Mesodermal cell (in vitro differentiated cells): ENCODE data around the gene FZR1.
A peak's percentile ranks its signal among the peaks of the same experiment; 100 is the strongest.
"Not testable (repeated sequence)": the region's sequence is repeated elsewhere in the genome, so short reads cannot be mapped to it uniquely, and the experiment has no call there.

Source experiments
- H3K27ac ChIP-seq: 2 replicates; pipeline ENCODE4 v1.7.0; 2013; ENCODE audit warnings: mild to moderate bottlenecking, low read depth, low read length, moderate library complexity; ENCODE audit not compliant: severe bottlenecking
- H3K36me3 ChIP-seq: 2 replicates; pipeline ENCODE4 v1.7.1; 2013; ENCODE audit warnings: mild to moderate bottlenecking, low read length, moderate library complexity; ENCODE audit not compliant: control insufficient read depth, insufficient read depth
- H3K4me1 ChIP-seq: one replicate; pipeline ENCODE4 v1.7.1; 2013; ENCODE audit warnings: mild to moderate bottlenecking, low read length; ENCODE audit not compliant: insufficient read depth, control insufficient read depth, poor library complexity, severe bottlenecking
- H3K4me3 ChIP-seq: 2 replicates; pipeline ENCODE4 v1.7.0; 2013; ENCODE audit warnings: low read length, control low read depth, mild to moderate bottlenecking; ENCODE audit not compliant: insufficient read depth, poor library complexity, severe bottlenecking; ENCODE audit errors: extremely low read depth
- H3K9me3 ChIP-seq: 2 replicates; pipeline ENCODE4 v1.7.1; 2013; ENCODE audit warnings: mild to moderate bottlenecking, low read length, moderate library complexity; ENCODE audit not compliant: control insufficient read depth
- WGBS, 2 experiments: methylation state at CpG; one replicate each; pipeline ENCODE4 v1.1.5; 2013; ENCODE audit warnings: missing lambda C conversion rate in 2 of 2; ENCODE audit not compliant: insufficient coverage in 2 of 2; 5-methylcytosine and 5-hydroxymethylcytosine counted together

FZR1 gene

GRCh38 chr19:3499738-3500428 is 6.2 kb upstream of the FZR1 start:
- peaks cover 36% of the 10 kb centered on the region for H3K36me3 ChIP-seq
- 9 to 11% methylated on average over 11 to 13 of the region's 18 CpGs for WGBS, 2 experiments
- H3K9me3 ChIP-seq: no peaks in the 10 kb centered on the region
- peak overlapping the region; percentile 92 for H3K4me3 ChIP-seq
- H3K4me1 ChIP-seq: peaks cover 5% of the 10 kb centered on the region
- peak overlapping the region; percentile 98 for H3K27ac ChIP-seq

DNA sequence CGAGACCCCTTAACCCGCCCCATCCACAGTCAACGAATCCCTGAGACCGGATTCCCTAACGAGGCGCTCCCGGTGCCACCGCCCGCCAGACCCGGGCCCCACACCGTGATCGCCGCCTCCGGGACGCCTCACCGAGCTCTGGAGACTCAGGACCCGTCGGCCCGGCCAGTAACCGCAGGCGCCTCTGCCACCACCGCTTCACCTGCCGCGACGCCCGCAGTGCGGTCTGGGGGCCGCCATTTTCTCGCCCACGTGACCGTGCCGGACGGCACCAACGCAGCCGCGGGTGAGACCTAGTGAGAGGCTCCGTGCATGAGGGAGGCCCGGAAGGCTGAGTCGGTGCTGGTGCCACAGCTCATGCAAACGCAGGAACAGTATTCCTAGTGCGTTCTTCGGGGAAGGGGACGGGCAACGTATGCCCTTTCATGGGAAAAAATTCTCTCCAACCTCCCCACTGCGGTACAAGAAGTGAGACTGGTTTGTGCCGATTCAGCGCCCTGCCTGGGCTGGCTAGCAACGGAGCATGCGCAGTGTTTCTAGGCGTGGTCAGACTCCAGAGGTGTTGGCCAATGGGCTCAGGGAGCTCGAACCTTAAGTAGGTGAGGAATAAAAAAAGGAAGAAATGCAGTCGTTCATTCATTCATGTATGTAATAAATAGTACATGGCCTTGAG is 5.5 kb upstream of the FZR1 start, which contains the start of gene DOHH:
DOHH (minus strand) TSS at position 246 of the 673 bp plus-strand sequence. CDS start 3,860 bp downstream, outside the sequence.
- Histone ChIP-seq H3K4me1 (peaks cover 11% of the 10 kb centered on the region), H3K9me3 (no peaks in the 10 kb centered on the region), H3K4me3 (peak within 1 kb of the TSS; percentile 92), H3K36me3 (peaks cover 31% of the 10 kb centered on the region), H3K27ac (peak within 1 kb of the TSS; percentile 98)
- 0% methylated on average over 37 to 42 of the region's 52 CpGs for WGBS, 2 experiments

- Histone ChIP-seq H3K4me1 (peaks cover 13% of the 10 kb centered on the region), H3K36me3 (peaks cover 19% of the 10 kb centered on the region), H3K9me3 (no peaks in the 10 kb centered on the region), H3K27ac (no peak overlapping the region), H3K4me3 (no peak overlapping the region)
- 94 to 95% methylated on average over 2 to 3 of the region's 3 CpGs for WGBS, 2 experiments
Observed at GRCh38 chr19:3501780-3502179, 4.3 kb upstream of the FZR1 start.

DNA sequence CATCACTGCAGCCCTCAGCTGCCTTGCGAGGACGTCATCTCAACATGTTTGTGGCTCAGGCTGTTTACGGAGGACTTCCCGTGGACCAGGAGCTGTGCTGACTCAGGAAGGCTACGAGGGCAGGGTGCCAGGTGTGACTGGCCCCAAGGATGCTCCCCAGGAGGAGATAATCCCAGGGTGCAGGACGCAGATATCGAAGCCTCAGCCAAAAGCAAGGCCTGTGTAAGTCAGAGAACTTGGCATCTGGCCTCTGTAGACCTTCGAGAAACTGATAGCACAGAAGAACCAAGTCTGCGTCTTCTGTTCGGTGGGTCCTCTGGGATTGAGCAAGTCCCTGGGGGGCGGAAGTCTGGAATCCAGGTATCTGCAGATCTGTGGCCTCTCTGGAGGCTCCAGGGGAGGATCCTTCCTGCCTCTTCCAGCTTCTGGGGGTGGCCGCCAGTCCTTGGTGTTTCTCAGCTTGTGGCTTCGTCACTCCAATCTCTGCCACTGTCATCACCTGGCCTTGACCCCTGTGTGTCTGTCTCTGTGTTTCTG is 3.0 kb upstream of the FZR1 start:
- Histone ChIP-seq H3K9me3 (no peaks in the 10 kb centered on the region), H3K27ac (no peak overlapping the region), H3K4me3 (no peak overlapping the region), H3K36me3 (peaks cover 6% of the 10 kb centered on the region), H3K4me1 (peaks cover 19% of the 10 kb centered on the region)
- 92 to 95% methylated on average over 9 to 12 of the region's 13 CpGs for WGBS, 2 experiments

GRCh38 chr19:3504735-3505134 is 1.4 kb upstream of the FZR1 start:
- Histone ChIP-seq H3K27ac (peak overlapping the region; percentile 41), H3K4me1 (peaks cover 31% of the 10 kb centered on the region), H3K4me3 (no peak overlapping the region), H3K36me3 (peaks cover 15% of the 10 kb centered on the region), H3K9me3 (no peaks in the 10 kb centered on the region)
- 95 to 100% methylated on average over 3 to 4 of the region's 5 CpGs for WGBS, 2 experiments

DNA sequence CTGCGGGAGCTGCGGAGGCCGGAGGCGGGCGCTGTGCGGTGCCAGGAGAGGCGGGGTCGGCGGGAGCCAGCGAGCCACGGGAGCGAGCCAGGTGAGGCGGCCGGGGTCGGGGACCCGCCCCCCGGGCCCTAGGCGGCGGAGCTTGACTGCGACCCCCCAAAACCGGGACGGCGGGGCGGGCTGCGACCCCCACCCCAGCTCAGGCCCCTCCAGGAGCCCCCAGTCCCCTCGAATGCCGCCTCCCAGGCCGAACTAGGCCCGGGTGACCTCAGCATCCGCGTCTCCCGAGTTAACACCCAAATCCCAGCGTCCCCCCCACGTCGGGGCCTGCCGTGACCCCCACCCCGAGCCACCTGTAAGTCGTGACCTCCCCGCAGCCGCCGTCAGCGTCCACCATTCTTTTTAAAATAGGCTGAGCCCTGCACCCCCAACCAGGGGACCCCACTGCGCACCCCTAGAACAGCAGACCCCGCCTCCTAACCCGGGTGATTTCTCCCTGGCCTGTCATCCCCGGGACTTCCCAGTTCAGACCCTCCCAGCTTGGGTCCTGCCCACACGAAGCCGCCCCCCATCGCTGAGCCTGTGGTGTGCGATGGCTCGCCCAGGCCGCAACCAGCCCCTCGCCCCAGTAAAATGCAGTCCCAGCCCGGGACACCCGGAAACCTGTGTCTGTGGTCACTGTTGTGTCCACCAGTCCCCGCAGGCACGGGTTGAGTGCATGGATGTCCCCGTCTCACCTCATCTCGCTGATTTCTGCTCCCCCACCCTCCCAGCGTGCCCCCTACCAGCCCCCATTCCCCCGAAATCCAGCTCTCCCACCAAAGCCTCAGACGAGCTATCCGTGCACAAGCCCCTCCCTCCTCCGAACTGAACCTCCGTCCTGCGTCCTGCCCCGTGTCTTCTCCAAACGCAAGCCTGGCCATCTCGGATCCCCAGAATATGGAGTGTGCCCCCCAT is 551 bp downstream of the FZR1 start:
- H3K4me1 ChIP-seq: peaks cover 32% of the 10 kb centered on the region
- H3K27ac ChIP-seq: no peak overlapping the region
- 1% methylated on average over 55 to 58 of the region's 69 CpGs for WGBS, 2 experiments

DNA sequence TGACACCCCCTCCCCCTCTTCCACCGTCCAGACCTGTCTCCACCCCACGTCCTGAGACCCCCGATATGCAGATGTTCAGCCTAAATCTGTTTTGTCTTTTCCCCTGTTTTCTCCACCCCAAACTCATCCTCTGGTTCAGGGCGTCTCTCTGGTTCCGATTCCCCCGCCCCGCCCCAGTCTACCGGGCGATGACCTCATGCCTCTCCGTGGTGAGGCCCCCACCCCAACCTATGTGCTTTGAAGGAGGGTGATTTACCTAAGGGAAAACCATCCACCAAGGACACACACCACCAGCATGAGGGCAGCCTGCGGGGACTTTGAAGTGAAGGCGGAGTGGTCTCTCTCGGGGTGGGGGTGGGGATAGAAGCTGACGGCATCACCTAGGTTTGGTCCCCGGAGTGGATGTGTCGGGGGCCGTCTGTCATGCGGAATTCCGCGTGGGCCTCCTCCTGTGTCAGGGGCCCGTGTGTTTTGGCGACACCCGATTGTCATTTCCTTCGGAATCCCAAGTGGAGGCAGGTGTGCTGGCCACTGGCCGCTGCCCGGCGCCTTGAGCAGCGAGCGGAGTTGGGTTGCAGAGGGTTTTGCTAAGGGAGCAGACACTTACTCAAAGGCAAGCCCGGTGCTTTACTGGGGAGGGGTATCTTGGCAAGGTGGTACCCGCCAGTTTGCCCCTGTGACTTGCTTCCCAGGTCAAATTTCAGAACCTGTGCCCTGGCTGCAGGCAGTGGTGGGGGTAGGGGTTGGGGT is 1.4 kb downstream of the FZR1 start:
- 13 to 20% methylated on average over 19 of the region's 31 CpGs for WGBS, 2 experiments
- Histone ChIP-seq H3K36me3 (peaks cover 40% of the 10 kb centered on the region), H3K27ac (no peak overlapping the region), H3K4me1 (peaks cover 32% of the 10 kb centered on the region), H3K9me3 (no peaks in the 10 kb centered on the region), H3K4me3 (peak overlapping the region; percentile 97)

More for the DNA sequence above, 551 bp downstream of the FZR1 start:
- Histone ChIP-seq H3K4me3 (peak overlapping the region; percentile 97), H3K9me3 (no peaks in the 10 kb centered on the region), H3K36me3 (peaks cover 34% of the 10 kb centered on the region)

- peaks cover 45% of the 10 kb centered on the region for H3K36me3 ChIP-seq
Observed at GRCh38 chr19:3508121-3508661, 2.1 kb downstream of the FZR1 start.

DNA sequence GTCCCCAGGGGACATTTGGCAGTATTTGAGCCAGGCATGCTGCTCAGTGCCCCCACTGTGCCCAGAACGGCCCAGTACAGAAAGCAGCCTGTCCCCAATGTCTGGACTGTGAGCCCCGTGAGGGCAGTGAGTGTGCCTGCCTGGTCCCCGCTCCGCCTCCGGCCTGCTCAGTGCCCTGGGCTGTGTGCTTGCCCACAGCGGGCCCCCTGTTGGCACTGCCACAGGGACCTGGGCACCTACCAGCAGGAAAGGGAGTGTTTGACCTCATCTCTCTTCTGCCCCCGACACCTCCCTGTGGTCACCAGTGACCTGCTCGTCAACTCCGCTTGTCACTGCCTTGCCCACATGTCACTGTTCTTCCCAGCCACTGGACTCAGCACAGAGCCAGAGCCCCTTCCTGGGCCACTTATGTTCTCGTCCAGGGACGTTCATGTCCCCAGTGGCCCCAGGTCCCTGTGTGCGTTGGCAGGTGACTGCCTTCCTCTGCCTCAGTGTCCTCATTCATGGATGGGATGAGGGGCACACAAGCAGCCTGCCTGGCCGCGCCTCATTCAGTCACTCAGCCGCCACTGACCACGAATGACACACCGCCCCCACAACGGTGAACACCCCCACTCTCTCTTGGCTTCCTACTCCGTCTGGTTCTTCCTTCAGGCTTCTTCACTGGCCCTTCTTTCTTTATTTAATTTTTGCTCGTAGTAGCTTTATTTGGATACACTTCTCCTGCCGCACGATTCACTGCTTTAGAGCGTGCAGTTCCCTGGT is 2.8 kb downstream of the FZR1 start:
- H3K9me3 ChIP-seq: no peaks in the 10 kb centered on the region
- peaks cover 32% of the 10 kb centered on the region for H3K4me1 ChIP-seq
- H3K4me3 ChIP-seq: no peak overlapping the region
- WGBS, 2 experiments: 97 to 98% methylated on average over 23 of the region's 23 CpGs
- H3K36me3 ChIP-seq: peaks cover 45% of the 10 kb centered on the region
- peak overlapping the region; percentile 36 for H3K27ac ChIP-seq

More at GRCh38 chr19:3508121-3508661, 2.1 kb downstream of the FZR1 start:
- WGBS, 2 experiments: 93 to 94% methylated on average over 10 to 15 of the region's 18 CpGs
- H3K4me3 ChIP-seq: peak overlapping the region; percentile 97
- H3K27ac ChIP-seq, H3K9me3 ChIP-seq: not testable (repeated sequence)
- peaks cover 32% of the 10 kb centered on the region for H3K4me1 ChIP-seq
